H1 (cell line): ENCODE data around the gene SLC37A2. TPM values are rescaled to one million over a fixed set of nuclear protein-coding genes. Genes with fewer than 3 reads are reported as not detected.

Experiments
- CTCF ChIA-PET: fragments of 300-600 bp; sonication (Branson Sonifier 250); formaldehyde crosslinking; loops from one replicate; lab custom pipeline; 2021; ENCODE audit not compliant: partially characterized antibody; lab: Charles Lee
- POLR2A ChIA-PET: fragments of 300-600 bp; sonication (Branson Sonifier 250); formaldehyde crosslinking; loops from one replicate; lab custom pipeline; 2021; ENCODE audit warnings: inconsistent platforms; ENCODE audit not compliant: partially characterized antibody; lab: Charles Lee
- DNase-seq, 2 experiments: peaks; one replicate each; pipeline versions ENCODE4 v3.0.0 to v3.0.0-alpha.2; 2010 to 2022; ENCODE audit warnings: low spot score in 2 of 2, low read depth in 1 of 2, mixed read lengths in 1 of 2
- FAIRE-seq: peaks from 2 replicates; lab custom pipeline; 2011; peaks lifted over from hg19 to GRCh38; lab: Jason Lieb, UNC
- H2AFZ ChIP-seq: 2 replicates; pipeline ENCODE4 v1.8.1; 2012; ENCODE audit warnings: low read length, inconsistent platforms
- H2AK5ac ChIP-seq: 2 replicates; pipeline ENCODE4 v1.6.1; 2013; ENCODE audit warnings: low read depth, low read length
- H2BK120ac ChIP-seq: replicated peaks from 2 replicates; pipeline ENCODE3; 2013; ENCODE audit warnings: low read depth, low read length, inconsistent platforms
- H2BK12ac ChIP-seq: 2 replicates; pipeline ENCODE4 v1.6.1; 2013; ENCODE audit warnings: low read depth, low read length
- H2BK15ac ChIP-seq: 2 replicates; pipeline ENCODE4 v1.6.1; 2013; ENCODE audit warnings: low read length
- H2BK20ac ChIP-seq: 2 replicates; pipeline ENCODE4 v1.6.1; 2013; ENCODE audit warnings: low read length
- H2BK5ac ChIP-seq: 2 replicates; pipeline ENCODE4 v1.6.1; 2013; ENCODE audit warnings: low read depth, low read length
- H3K14ac ChIP-seq: 2 replicates; pipeline ENCODE4 v1.6.1; 2013; ENCODE audit warnings: inconsistent platforms; ENCODE audit not compliant: insufficient read length
- H3K18ac ChIP-seq: 2 replicates; pipeline ENCODE4 v1.6.1; 2013; ENCODE audit warnings: low read length; ENCODE audit errors: extremely low read depth
- H3K23ac ChIP-seq: 2 replicates; pipeline ENCODE4 v1.6.1; 2013; ENCODE audit warnings: inconsistent platforms; ENCODE audit not compliant: insufficient read length
- H3K23me2 ChIP-seq: 2 replicates; pipeline ENCODE4 v1.6.1; 2013; ENCODE audit warnings: low read depth, low read length
- H3K27ac ChIP-seq: 2 replicates; pipeline ENCODE4 v1.6.1; 2011; ENCODE audit warnings: low read depth, low read length, inconsistent platforms
- H3K27me3 ChIP-seq, 4 experiments: replicated peaks in 1 of 4; 1 replicate in 1 of 4; 2 replicates in 3 of 4; pipeline versions ENCODE4 v1.6.1 to v1.8.1; 2011 to 2013; ENCODE audit warnings: low read length in 3 of 4, mild to moderate bottlenecking in 3 of 4, inconsistent platforms in 2 of 4, mixed read lengths in 2 of 4, moderate library complexity in 1 of 4; ENCODE audit not compliant: control insufficient read depth in 3 of 4, insufficient read depth in 3 of 4; ENCODE audit errors: extremely low read depth in 1 of 4
- H3K36me3 ChIP-seq, 4 experiments: 2 replicates each; pipeline versions ENCODE4 v1.6.1 to v1.8.1; 2011 to 2013; ENCODE audit warnings: mild to moderate bottlenecking in 4 of 4, low read length in 3 of 4, moderate library complexity in 2 of 4, control low read depth in 1 of 4, inconsistent platforms in 1 of 4; ENCODE audit not compliant: insufficient read depth in 4 of 4, control insufficient read depth in 2 of 4
- H3K4ac ChIP-seq: replicated peaks from 2 replicates; pipeline ENCODE3; 2013; ENCODE audit warnings: low read length, low read depth, mixed read lengths, inconsistent platforms; ENCODE audit not compliant: insufficient read length
- H3K4me1 ChIP-seq, 4 experiments: replicated peaks in 1 of 4; 1 replicate in 1 of 4; 2 replicates in 3 of 4; pipeline versions ENCODE4 v1.6.1 to v1.8.1; 2011 to 2013; ENCODE audit warnings: low read length in 3 of 4, inconsistent platforms in 2 of 4, mixed read lengths in 1 of 4; ENCODE audit not compliant: insufficient read depth in 4 of 4, control insufficient read depth in 3 of 4
- H3K4me2 ChIP-seq, 2 experiments: 2 replicates each; pipeline versions ENCODE4 v1.6.1 to v1.8.1; 2011 to 2013; ENCODE audit warnings: low read depth in 2 of 2, low read length in 2 of 2, control low read depth in 1 of 2, inconsistent platforms in 1 of 2, mild to moderate bottlenecking in 1 of 2; ENCODE audit not compliant: insufficient read depth in 1 of 2
- H3K4me3 ChIP-seq, 4 experiments: fragments of 200-600, 300-600 bp in 1 of 4; sonication (generic), shearing (Covaris generic), sonication (Bioruptor Twin) in 1 of 4; 2 replicates each; pipeline versions ENCODE4 v1.5.1 to v1.8.1; 2011 to 2016; ENCODE audit warnings: low read length in 4 of 4, low read depth in 3 of 4, control low read depth in 2 of 4, inconsistent platforms in 2 of 4, mild to moderate bottlenecking in 2 of 4, mixed read lengths in 1 of 4, moderate library complexity in 1 of 4; ENCODE audit not compliant: insufficient read depth in 2 of 4; ENCODE audit errors: extremely low read depth in 1 of 4
- H3K56ac ChIP-seq: replicated peaks from 2 replicates; pipeline ENCODE3; 2013; ENCODE audit warnings: low read depth, mild to moderate bottlenecking, mixed read lengths, low read length, inconsistent platforms; ENCODE audit not compliant: insufficient read length
- H3K79me1 ChIP-seq: 2 replicates; pipeline ENCODE4 v1.6.1; 2013; ENCODE audit warnings: low read depth, low read length, control low read depth
- H3K79me2 ChIP-seq, 2 experiments: 2 replicates each; pipeline versions ENCODE4 v1.6.1 to v1.8.1; 2012 to 2013; ENCODE audit warnings: low read length in 2 of 2, mild to moderate bottlenecking in 2 of 2, inconsistent platforms in 1 of 2; ENCODE audit not compliant: insufficient read depth in 2 of 2, control insufficient read depth in 1 of 2
- H3K9ac ChIP-seq, 4 experiments: replicated peaks in 1 of 4; 1 replicate in 1 of 4; 2 replicates in 3 of 4; pipeline versions ENCODE4 v1.6.1 to v1.8.1; 2011 to 2013; ENCODE audit warnings: low read depth in 3 of 4, low read length in 3 of 4, control low read depth in 2 of 4, mild to moderate bottlenecking in 2 of 4, moderate library complexity in 2 of 4, inconsistent platforms in 1 of 4; ENCODE audit errors: extremely low read depth in 1 of 4
- H3K9me3 ChIP-seq, 2 experiments: 2 replicates each; pipeline versions ENCODE4 v1.6.1 to v1.8.1; 2012 to 2013; ENCODE audit warnings: mild to moderate bottlenecking in 2 of 2, moderate library complexity in 2 of 2, control low read depth in 1 of 2, inconsistent platforms in 1 of 2, low read depth in 1 of 2, low read length in 1 of 2, mixed read lengths in 1 of 2; ENCODE audit not compliant: insufficient read depth in 2 of 2
- H4K20me1 ChIP-seq, 2 experiments: replicated peaks in 1 of 2; 2 replicates each; pipeline versions ENCODE3 to v1.8.1; 2011 to 2013; ENCODE audit warnings: inconsistent platforms in 2 of 2, low read length in 2 of 2, mild to moderate bottlenecking in 1 of 2; ENCODE audit not compliant: insufficient read depth in 2 of 2, control insufficient read depth in 1 of 2
- H4K5ac ChIP-seq: 2 replicates; pipeline ENCODE4 v1.6.1; 2013; ENCODE audit warnings: low read length, low read depth, mixed read lengths, inconsistent platforms; ENCODE audit not compliant: insufficient read length
- H4K8ac ChIP-seq: 2 replicates; pipeline ENCODE4 v1.8.0; 2013; ENCODE audit warnings: mild to moderate bottlenecking, moderate library complexity, low read length, inconsistent platforms; ENCODE audit not compliant: insufficient read depth; ENCODE audit errors: extremely low read depth
- H4K91ac ChIP-seq: replicated peaks from 2 replicates; pipeline ENCODE3; 2013; ENCODE audit warnings: low read length, mixed read lengths, inconsistent platforms; ENCODE audit not compliant: insufficient read length
- CBX5 ChIP-seq: fragments of 300-800, 300-1000 bp; sonication (generic); IDR thresholded peaks from 2 replicates; pipeline ENCODE4 v1.7.1; 2016; ENCODE audit warnings: antibody characterized with exemption, low read length, low read depth
- CHD1 ChIP-seq: IDR thresholded peaks from 2 replicates; pipeline ENCODE4 v1.6.1; 2012; ENCODE audit warnings: low read depth, low read length, improper control_type of control experiment
- CREB1 ChIP-seq: IDR thresholded peaks from 2 replicates; pipeline ENCODE4 v1.6.1; 2012; ENCODE audit warnings: inconsistent platforms
- EP300 ChIP-seq, 2 experiments: IDR thresholded peaks; 1 replicate in 1 of 2; 2 replicates in 1 of 2; pipeline ENCODE4 v1.6.1; 2011 to 2012; ENCODE audit warnings: low read depth in 2 of 2, low read length in 2 of 2, mild to moderate bottlenecking in 2 of 2, borderline replicate concordance in 1 of 2, inconsistent platforms in 1 of 2, moderate library complexity in 1 of 2
- RNF2 ChIP-seq: fragments of 200-900, 300-1000 bp; sonication (generic); IDR thresholded peaks from 2 replicates; pipeline ENCODE4 v1.7.1; 2016; ENCODE audit warnings: borderline replicate concordance, low read depth, mild to moderate bottlenecking, antibody characterized with exemption, low read length; ENCODE audit not compliant: poor library complexity, severe bottlenecking; ENCODE audit errors: missing control alignments
- SIRT6 ChIP-seq: IDR thresholded peaks from one replicate; pipeline ENCODE4 v1.7.1; 2012; ENCODE audit warnings: low read length, inconsistent platforms
- TEAD4 ChIP-seq: IDR thresholded peaks from 2 replicates; pipeline ENCODE4 v1.6.1; 2012; ENCODE audit warnings: low read depth, low read length, inconsistent platforms, mixed read lengths
- whole genome bisulfite sequencing, 2 experiments: shearing (Covaris generic) in 1 of 2; methylation state at CpG; one replicate each; pipeline versions ENCODE4 v1.1.6 to v1.1.7; 2013 to 2015; ENCODE audit warnings: low lambda C conversion rate in 2 of 2, mixed read lengths in 2 of 2, inconsistent platforms in 1 of 2, low coverage in 1 of 2, missing lambda C conversion rate in 1 of 2; ENCODE audit not compliant: insufficient replicate concordance in 2 of 2, insufficient coverage in 1 of 2, insufficient read length in 1 of 2; ENCODE audit errors: extremely low coverage in 1 of 2, missing lambda C conversion rate in 1 of 2; 5-methylcytosine and 5-hydroxymethylcytosine counted together
- polyA plus RNA-seq, 7 experiments: library from polyadenylated mRNA; depleted of rRNA in 3 of 7; stranded (reverse) in 5 of 7; unstranded in 2 of 7; fragments of >200 nt in 5 of 7; fragments of 200-250 nt in 2 of 7; gene quantifications; 1 replicate in 5 of 7; 2 replicates in 1 of 7; 4 replicates in 1 of 7; pipeline versions ENCODE4 v1.2.1 to v1.2.3, GENCODE V29; 2011 to 2013; ENCODE audit warnings: missing spikeins in 2 of 7, mixed read lengths in 2 of 7
- total RNA-seq: library from RNA; stranded (reverse); fragmentation: NEBNext Ultra II Directional; extraction: Animal tissue kit (Norgen Biotek cat#: 25700); gene quantifications from 2 replicates; pipeline ENCODE4 v1.2.1, GENCODE V29; 2021
- TF ChIP-seq, protein P1 (sequence below): IDR thresholded peaks from 2 replicates; pipeline ENCODE4 v1.6.1; 2011; ENCODE audit warnings: low read length, improper control_type of control experiment

SLC37A2 gene
- total and polyA plus RNA-seq, 2 of the 8 experiments (the other 6 are each of a cell fraction or from before 2014, with no cell fraction given) = 1.3 to 1.9 TPM

DNA sequence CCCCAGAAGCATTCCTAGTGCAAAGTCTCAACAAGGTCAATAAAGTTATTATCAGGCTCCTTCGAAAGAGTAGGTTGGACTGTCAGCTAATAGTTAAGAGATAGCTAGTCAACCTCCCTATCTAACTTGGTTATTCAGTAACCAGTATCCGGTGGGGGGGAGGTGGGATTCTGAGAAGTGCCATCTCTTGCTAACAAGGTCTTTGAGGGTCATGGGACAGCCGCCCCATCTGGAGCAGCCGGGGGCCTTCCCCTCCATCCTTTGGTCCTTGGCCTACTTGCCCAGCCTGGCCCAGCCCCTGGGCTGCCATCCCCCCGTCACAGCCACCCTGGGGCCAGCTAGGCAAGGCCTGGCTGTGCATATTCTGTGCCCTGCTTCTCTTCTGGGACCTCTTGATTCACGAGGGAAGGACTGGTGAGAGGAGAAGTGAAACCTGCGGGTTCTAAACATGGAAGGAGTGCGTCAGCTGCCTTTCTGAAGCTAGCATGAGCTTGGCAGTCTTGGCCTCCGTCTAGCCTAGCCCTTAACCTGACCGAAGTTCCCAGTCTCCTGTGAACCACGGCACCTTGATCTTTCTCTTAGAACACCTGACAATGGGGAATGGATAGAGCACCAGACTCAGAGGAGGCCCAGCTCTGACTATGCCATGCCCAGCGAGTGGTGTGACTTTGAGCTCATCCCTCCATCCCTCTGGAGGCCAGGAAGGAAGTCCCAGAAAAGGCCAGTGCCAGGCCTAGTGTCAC, 9.3 kb downstream of the SLC37A2 start:
- H2AFZ ChIP-seq = no peak overlapping the region
- H3K4me2 ChIP-seq = no peak overlapping the region
- no peak overlapping the region for H2BK120ac ChIP-seq
- POLR2A ChIA-PET = no interaction called here
- H3K4me1 ChIP-seq = peaks cover 0 to 5% (median 0%) of the 10 kb centered on the region in 4 experiments; a peak in 2 of 7 replicates
- TF ChIP-seq TEAD4 (no peak), CHD1 (no peak), RNF2 (no peak), CREB1 (no peak), EP300 (IDR thresholded peaks at IDR 0.05; ENCODE audit: borderline replicate concordance in 1 of 2, low read depth in 2 of 2, low read length in 2 of 2) (no peak), CBX5 (no peak), SIRT6 (no peak)
- TF ChIP-seq, protein P1, sequence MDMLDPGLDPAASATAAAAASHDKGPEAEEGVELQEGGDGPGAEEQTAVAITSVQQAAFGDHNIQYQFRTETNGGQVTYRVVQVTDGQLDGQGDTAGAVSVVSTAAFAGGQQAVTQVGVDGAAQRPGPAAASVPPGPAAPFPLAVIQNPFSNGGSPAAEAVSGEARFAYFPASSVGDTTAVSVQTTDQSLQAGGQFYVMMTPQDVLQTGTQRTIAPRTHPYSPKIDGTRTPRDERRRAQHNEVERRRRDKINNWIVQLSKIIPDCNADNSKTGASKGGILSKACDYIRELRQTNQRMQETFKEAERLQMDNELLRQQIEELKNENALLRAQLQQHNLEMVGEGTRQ = no peak
- no peak overlapping the region for H3K4ac ChIP-seq
- H2BK12ac ChIP-seq = no peak overlapping the region; the same call in 1 of the 2 replicates
- H4K91ac ChIP-seq = no peak overlapping the region
- H3K56ac ChIP-seq = no peak overlapping the region
- H2BK5ac ChIP-seq = no peak overlapping the region
- no peaks in the 10 kb centered on the region for H4K20me1 ChIP-seq
- no peak overlapping the region for H3K14ac ChIP-seq
- DNase-seq (no peak), FAIRE-seq (no peak)
- H2BK20ac ChIP-seq = no peak overlapping the region
- CTCF ChIA-PET = interaction anchor here (0.7 to 29.4 kb wide), 5 partner anchors 9 to 358 kb away, joined by 3 to 486 read pairs (median 6); no protein-coding TSS in a partner anchor
- H3K4me3 ChIP-seq = no peak overlapping the region
- no peaks in the 10 kb centered on the region for H3K36me3 ChIP-seq
- H3K27me3 ChIP-seq = no peaks in the 10 kb centered on the region
- no peak overlapping the region for H3K18ac ChIP-seq
- peak overlapping the region; percentile 31; the same call in 1 of the 2 replicates for H4K8ac ChIP-seq
- no peak overlapping the region for H4K5ac ChIP-seq
- WGBS, 2 experiments = 88% methylated on average over 11 of the region's 12 CpGs; no CpG with 5 or more reads in 1 of the 2 experiments
- no peak overlapping the region for H3K23ac ChIP-seq
- H3K23me2 ChIP-seq = no peaks in the 10 kb centered on the region
- no peak overlapping the region for H2AK5ac ChIP-seq
- no peak overlapping the region for H2BK15ac ChIP-seq
- no peaks in the 10 kb centered on the region for H3K79me2 ChIP-seq
- no peaks in the 10 kb centered on the region for H3K79me1 ChIP-seq
- no peak overlapping the region for H3K9ac ChIP-seq
- H3K9me3 ChIP-seq = no peaks in the 10 kb centered on the region
- H3K27ac ChIP-seq = no peak overlapping the region
